Mucosa of rectum (tissue), 2 donors: Measurements from ENCODE around the gene SKIC8.

Experiments used
- H3K27ac ChIP-seq, 2 donors: one replicate each; pipeline ENCODE4 v1.7.0; 2013; ENCODE audit warnings: inconsistent platforms in 2 of 2, low read depth in 2 of 2, low read length in 2 of 2
- H3K27me3 ChIP-seq, 2 donors: one replicate each; pipeline ENCODE4 v1.7.0; 2013; ENCODE audit warnings: low read length in 2 of 2; ENCODE audit not compliant: control insufficient read depth in 2 of 2, insufficient read depth in 2 of 2
- H3K36me3 ChIP-seq, 2 donors: one replicate each; pipeline ENCODE4 v1.7.0; 2013; ENCODE audit warnings: low read length in 2 of 2; ENCODE audit not compliant: control insufficient read depth in 2 of 2, insufficient read depth in 2 of 2
- H3K4me1 ChIP-seq, 2 donors: one replicate each; pipeline ENCODE4 v1.7.0; 2013; ENCODE audit warnings: low read length in 2 of 2, mild to moderate bottlenecking in 1 of 2; ENCODE audit not compliant: control insufficient read depth in 2 of 2, insufficient read depth in 2 of 2
- H3K4me3 ChIP-seq, 2 donors: one replicate each; pipeline ENCODE4 v1.7.0; 2013; ENCODE audit warnings: low read length in 2 of 2
- H3K9ac ChIP-seq, 2 donors: one replicate each; pipeline ENCODE4 v1.7.0; 2013; ENCODE audit warnings: low read length in 2 of 2, low read depth in 1 of 2, mild to moderate bottlenecking in 1 of 2
- H3K9me3 ChIP-seq, 2 donors: one replicate each; pipeline ENCODE4 v1.7.0; 2013; ENCODE audit warnings: low read length in 2 of 2; ENCODE audit not compliant: control insufficient read depth in 2 of 2
- donor health status: healthy.
- donor health status: Normal muscosa, but diverticular disease.

Gene SKIC8

GRCh38 chr15:78291698-78292097, 7.7 kb downstream of the SKIC8 start:
- Histone ChIP-seq H3K4me3 (no peak overlapping the region), H3K36me3 (peaks cover 15 to 45% of the 10 kb centered on the region in 2 donors), H3K4me1 (peaks cover 6 to 8% of the 10 kb centered on the region in 2 donors), H3K9me3 (no peaks in the 10 kb centered on the region), H3K9ac (no peak overlapping the region), H3K27me3 (no peaks in the 10 kb centered on the region), H3K27ac (no peak overlapping the region)

GRCh38 chr15:78291052-78291451, 8.4 kb downstream of the SKIC8 start:
- no peak overlapping the region for H3K4me3 ChIP-seq
- H3K27me3 ChIP-seq = no peaks in the 10 kb centered on the region
- peaks cover 6 to 8% of the 10 kb centered on the region in 2 donors for H3K4me1 ChIP-seq
- H3K9ac ChIP-seq = no peak overlapping the region
- peaks cover 18 to 52% of the 10 kb centered on the region in 2 donors for H3K36me3 ChIP-seq
- H3K9me3 ChIP-seq = no peaks in the 10 kb centered on the region
- H3K27ac ChIP-seq = no peak overlapping the region

GRCh38 chr15:78290222-78290621, 9.2 kb downstream of the SKIC8 start:
- Histone ChIP-seq H3K27me3 (no peaks in the 10 kb centered on the region), H3K4me1 (peaks cover 1 to 3% of the 10 kb centered on the region in 2 donors), H3K9me3 (no peaks in the 10 kb centered on the region), H3K9ac (no peak overlapping the region), H3K27ac (no peak overlapping the region), H3K4me3 (no peak overlapping the region), H3K36me3 (peaks cover 19 to 60% of the 10 kb centered on the region in 2 donors)

GRCh38 chr15:78284758-78285157, 14.7 kb downstream of the SKIC8 start:
- H3K36me3 ChIP-seq = peaks cover 55 to 84% of the 10 kb centered on the region in 2 donors
- H3K4me3 ChIP-seq = no peak overlapping the region
- no peak overlapping the region for H3K27ac ChIP-seq
- H3K4me1 ChIP-seq = no peaks in the 10 kb centered on the region
- no peaks in the 10 kb centered on the region for H3K27me3 ChIP-seq
- no peak overlapping the region for H3K9ac ChIP-seq
- H3K9me3 ChIP-seq = no peaks in the 10 kb centered on the region

GRCh38 chr15:78282324-78282723, 17.1 kb downstream of the SKIC8 start:
- no peak overlapping the region for H3K4me3 ChIP-seq
- no peaks in the 10 kb centered on the region for H3K4me1 ChIP-seq
- no peaks in the 10 kb centered on the region for H3K27me3 ChIP-seq
- peaks cover 55 to 83% of the 10 kb centered on the region in 2 donors for H3K36me3 ChIP-seq
- no peaks in the 10 kb centered on the region for H3K9me3 ChIP-seq
- H3K27ac ChIP-seq = no peak overlapping the region
- H3K9ac ChIP-seq = no peak overlapping the region

GRCh38 chr15:78280319-78281072, 18.9 kb downstream of the SKIC8 start:
- Histone ChIP-seq H3K36me3 (peaks cover 52 to 71% of the 10 kb centered on the region in 2 donors), H3K4me1 (no peaks in the 10 kb centered on the region), H3K4me3 (no peak overlapping the region), H3K27me3 (no peaks in the 10 kb centered on the region), H3K27ac (no peak overlapping the region), H3K9ac (no peak overlapping the region), H3K9me3 (no peaks in the 10 kb centered on the region)

GRCh38 chr15:78276064-78276943, 23.1 kb downstream of the SKIC8 start:
- Histone ChIP-seq H3K27ac (no peak overlapping the region), H3K36me3 (peaks cover 41 to 61% of the 10 kb centered on the region in 2 donors), H3K27me3 (no peaks in the 10 kb centered on the region), H3K4me3 (no peak overlapping the region), H3K9ac (no peak overlapping the region), H3K4me1 (no peaks in the 10 kb centered on the region), H3K9me3 (no peaks in the 10 kb centered on the region)

GRCh38 chr15:78274994-78275393, 24.4 kb downstream of the SKIC8 start:
- Histone ChIP-seq H3K9ac (no peak overlapping the region), H3K27me3 (no peaks in the 10 kb centered on the region), H3K9me3 (no peaks in the 10 kb centered on the region), H3K27ac (no peak overlapping the region), H3K4me1 (no peaks in the 10 kb centered on the region), H3K4me3 (no peak overlapping the region), H3K36me3 (peaks cover 33 to 48% of the 10 kb centered on the region in 2 donors)

- no peak overlapping the region for H3K4me3 ChIP-seq
- H3K9me3 ChIP-seq = no peaks in the 10 kb centered on the region
- no peak overlapping the region for H3K9ac ChIP-seq
- no peaks in the 10 kb centered on the region for H3K27me3 ChIP-seq
- no peaks in the 10 kb centered on the region for H3K4me1 ChIP-seq
- H3K27ac ChIP-seq = no peak overlapping the region
- H3K36me3 ChIP-seq = peaks cover 22 to 38% of the 10 kb centered on the region in 2 donors
Observed at GRCh38 chr15:78272776-78273175, 26.6 kb downstream of the SKIC8 start.

GRCh38 chr15:78272316-78272715, 27.1 kb downstream of the SKIC8 start:
- Histone ChIP-seq H3K9ac (no peak overlapping the region), H3K27ac (no peak overlapping the region), H3K4me3 (no peak overlapping the region), H3K36me3 (peaks cover 22 to 35% of the 10 kb centered on the region in 2 donors), H3K9me3 (no peaks in the 10 kb centered on the region), H3K4me1 (no peaks in the 10 kb centered on the region), H3K27me3 (no peaks in the 10 kb centered on the region)
